ENCODE results near the gene FAM24B.
"Not testable (repeated sequence)": the region's sequence is repeated elsewhere in the genome, so short reads cannot be mapped to it uniquely, and the experiment has no call there.

The FAM24B gene

DNA sequence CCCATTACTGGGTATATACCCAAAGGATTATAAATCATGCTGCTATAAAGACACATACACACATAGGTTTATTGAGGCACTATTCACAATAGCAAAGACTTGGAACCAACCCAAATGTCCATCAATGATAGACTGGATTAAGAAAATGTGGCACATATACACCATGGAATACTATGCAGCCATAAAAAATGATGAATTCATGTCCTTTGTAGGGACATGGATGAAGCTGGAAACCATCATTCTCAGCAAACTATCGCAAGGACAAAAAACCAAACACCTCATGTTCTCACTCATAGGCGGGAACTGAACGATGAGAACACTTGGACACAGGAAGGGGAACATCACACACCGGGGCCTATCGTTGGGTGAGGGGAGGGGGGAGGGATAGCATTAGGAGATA lies 21.3 kb downstream of the FAM24B start:
- DNase-seq (ENCODE audit: low spot score) = not testable (repeated sequence)

DNA sequence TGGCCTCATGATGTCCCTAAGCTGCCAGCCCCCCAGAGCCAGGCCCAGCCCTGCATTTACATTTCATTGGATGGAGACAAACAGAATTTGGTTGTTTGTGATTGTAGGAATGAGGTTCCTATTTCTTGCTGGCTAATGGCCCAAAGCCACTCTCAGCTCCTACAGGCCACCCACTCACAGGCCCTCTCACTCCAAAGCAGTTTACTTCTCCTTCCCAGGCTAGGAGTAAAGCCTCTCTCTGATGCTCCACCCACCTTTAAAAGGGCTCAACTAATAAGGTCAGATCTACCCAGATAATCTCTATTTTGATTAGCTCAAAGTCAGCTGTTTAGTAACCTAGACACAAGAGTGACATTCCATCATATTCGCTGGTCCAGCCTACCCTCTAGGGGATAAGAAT lies 22.5 kb downstream of the FAM24B start:
- no peak for DNase-seq (ENCODE audit: low spot score)

DNA sequence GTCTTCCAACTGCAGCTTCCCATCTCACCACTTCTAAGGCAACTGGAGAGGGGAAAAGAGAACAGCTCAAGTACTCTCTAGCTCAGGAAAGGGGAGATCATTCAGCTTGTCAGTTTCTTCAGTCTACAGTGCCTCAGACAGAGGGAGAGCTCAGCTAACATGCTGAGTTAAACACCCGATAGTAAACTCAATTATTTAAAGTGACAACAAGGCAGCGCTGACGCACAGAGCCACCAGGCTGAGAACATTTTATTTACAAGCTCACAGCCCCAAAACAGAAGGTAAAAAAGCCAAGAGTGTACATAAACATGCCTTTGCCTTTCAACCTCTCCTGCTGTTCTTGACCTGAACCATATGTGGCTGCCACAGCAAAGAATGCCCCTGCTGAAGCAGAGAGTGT lies 23.6 kb downstream of the FAM24B start:
- DNase-seq (ENCODE audit: low spot score) = no peak

DNA sequence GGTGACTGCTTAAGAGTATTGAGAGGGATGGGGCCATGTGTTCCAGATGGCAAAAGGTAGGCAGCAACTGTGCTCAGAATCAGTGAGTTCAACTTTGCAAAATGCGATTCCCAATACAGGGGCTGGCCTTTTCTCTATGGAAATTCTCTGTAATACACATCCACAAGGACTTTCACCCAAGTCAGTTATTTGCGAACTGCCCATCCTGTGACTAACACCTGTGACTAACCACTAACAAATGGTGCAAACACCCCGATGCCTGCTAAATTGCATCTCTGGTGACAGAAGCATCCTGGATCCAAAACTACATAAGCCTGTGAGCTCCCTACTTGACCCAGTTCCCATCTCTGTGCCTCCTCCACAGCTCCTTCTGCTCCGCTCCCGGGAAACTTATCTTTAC lies 24.7 kb downstream of the FAM24B start:
- no peak for DNase-seq (ENCODE audit: low spot score)

DNA sequence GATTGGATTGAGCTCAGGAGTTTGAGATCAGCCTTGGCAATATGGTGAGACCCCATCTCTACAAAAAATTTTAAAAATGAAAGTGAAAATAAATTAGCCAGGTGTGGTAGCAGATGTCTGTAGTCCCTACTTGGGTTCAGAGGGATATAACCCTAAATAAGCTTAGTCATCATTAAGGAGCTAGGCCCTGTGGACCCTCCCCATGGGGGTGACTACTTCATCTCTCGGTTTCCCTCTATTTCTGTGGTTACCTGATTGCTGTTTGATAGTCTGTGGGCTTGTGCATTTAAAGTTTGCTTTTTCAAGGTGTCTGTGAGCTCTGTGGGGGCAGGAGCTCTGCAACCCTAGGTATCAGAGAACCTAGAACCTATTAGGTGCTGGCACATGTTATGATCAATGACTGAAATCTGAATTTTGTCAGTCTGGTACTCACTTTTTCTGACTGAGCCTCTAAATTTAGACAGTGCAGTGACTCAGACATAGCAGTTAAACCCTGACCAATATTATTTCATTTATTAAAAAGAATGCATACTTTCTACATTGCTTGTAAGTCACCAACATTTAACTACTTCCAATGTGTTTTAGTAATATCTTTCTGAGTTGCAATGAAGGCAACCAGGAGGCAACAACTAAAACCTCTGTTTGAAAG lies 25.6 kb downstream of the FAM24B start:
- DNase-seq (ENCODE audit: low spot score) = no peak

DNA sequence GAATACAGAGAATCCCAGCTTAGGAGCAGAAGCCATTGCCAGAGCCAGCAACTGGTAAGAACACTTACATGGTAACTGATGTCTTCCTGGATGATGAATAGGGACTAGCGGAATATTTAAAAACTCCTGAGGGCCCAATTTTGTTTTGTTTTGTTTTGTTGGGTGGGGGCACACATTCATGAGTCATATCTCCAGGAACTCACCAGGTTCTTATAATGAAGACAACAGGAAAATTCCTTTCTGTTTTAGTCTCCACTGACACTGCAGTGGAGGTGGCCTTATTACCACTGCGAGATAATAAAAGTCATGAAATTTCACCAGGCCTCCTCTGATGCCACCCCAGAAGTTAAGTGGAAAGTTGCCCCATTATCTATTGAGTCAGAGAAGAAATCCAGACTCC lies 27.1 kb downstream of the FAM24B start:
- DNase-seq (ENCODE audit: low spot score) = no peak

DNA sequence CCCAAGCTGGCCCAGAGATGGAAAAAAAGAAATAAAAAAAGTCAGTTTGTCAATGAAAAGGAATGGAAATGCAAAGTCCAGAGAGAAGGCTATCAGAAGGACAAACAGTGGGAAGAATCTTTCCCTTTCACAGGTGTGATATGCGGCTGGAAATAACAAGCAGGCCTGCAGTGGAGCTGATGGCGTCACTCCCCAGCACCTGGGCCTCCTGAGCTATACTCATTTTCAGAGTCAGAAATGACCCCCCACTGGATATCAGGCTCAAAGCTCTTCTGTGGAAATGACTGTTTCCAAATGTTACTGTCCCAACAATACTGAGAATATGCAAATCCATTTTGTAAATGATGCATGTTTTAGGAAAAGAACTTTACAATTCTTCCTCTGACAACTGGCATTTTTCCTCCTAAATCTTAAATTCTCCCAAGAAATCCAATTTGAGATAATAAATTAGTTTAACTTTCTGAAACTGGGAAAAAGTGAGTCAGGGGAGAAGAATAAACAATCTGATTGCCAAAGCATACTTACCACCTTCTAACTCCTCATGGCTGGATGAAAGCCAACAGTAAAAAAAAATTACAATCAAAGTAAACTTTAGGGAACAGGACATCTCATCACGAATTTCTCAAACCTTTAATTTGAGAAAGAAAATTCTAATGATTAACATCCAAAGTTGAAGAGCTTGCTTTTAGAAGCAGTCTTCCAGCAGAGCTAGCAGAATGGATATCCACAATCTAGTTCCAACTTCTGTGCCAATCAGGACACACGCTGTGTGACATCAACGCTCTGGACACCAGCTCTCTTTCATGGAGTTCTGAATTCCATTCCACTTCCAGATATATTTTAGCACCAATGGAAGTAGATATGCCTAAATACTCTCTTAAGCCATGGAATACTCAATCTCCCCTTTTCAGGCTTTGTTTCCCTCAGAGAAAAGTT lies 28.4 kb downstream of the FAM24B start:
- DNase-seq (ENCODE audit: low spot score) = no peak

DNA sequence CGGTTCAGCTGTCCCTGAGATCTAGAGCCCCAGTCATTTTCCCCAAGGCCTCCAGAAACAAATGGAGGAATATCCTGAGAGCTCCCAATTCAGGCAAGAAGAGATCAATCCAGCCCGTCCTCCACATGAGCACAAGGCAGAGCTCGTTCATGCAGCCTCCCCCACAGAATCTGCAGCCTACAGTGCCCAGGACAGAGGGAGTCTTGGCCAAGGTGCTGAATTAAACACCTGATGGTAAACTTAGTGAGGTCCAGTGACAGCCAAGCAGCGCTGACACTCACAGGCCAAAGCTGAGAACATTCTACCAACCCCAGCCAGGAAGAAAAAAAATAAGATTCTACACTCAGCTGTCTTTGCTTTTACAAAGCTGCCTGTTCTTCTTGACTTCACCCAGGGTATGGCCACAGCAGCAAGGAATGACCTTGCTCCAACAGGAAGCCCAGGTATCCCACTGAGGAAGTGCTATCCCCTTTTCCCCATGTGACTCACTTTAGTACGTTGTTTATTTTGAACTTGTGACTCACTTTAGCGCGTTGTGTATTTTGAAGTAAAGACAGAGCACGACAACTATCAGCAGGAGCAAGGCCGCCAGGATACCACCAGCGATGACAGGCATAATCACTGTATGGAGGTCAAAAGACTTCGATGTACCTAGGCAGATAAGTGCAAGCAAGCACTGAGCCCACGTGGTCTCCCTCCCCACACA lies 29.3 kb downstream of the FAM24B start:
- DNase-seq (ENCODE audit: low spot score) = no peak

DNA sequence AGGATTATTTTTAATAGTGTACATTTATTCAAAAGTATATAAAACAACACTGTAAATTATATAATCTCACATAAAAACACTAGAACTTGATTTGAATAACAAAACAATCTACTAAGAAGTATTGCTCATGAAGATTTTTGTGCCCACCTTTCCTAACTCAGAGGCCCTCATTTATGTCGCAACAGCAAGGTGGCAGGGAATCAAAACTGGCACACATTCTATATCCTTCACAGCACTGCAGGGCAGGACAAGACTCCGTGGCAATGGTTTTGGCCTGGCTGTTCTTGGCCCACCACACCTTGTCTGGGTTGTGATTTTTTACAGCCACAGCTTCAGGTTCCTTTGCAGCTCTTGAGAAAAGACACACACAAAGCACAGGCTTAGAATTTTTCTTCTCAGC lies 30.3 kb downstream of the FAM24B start:
- DNase-seq (ENCODE audit: low spot score) = no peak

DNA sequence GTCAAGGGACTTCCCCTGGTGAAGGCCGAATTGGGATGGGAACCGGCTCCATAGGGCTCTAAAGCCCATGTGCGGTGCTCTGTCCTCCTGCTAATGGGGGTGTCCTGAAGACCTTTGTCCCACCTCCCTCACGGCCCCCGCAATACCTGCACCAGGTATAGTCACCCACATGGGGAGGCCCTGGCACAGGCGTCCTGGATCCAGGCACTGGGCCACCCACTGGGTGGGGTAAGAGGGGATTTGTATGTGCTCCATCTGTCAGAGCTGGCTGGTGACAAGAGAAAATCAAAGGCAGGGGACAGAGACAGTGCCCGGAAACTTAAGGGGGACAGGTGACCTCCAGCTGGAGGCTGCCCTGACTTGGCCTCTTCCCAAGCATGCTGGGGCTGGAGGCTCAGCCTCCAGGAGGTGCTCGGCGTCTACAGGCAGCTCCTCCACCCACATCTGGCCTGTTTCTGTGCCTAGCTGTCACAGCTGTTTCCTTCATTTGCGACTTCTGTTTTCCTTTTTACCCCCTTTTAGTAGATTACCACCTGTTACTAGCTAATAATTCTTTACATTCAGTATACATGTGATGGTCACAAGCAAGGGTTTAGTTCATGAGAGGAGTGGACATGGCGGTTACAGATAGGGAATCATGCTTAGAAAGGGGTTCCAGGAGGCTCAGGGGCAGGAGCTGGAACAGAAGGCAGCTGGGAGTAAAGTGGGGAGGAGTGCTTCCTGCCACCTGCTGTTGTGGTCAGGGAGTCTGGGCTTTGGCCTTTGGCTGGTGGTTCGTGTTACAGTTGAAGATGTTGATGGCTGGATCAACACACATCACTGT lies 31.4 kb downstream of the FAM24B start:
- DNase-seq (ENCODE audit: low spot score) = no peak

DNA sequence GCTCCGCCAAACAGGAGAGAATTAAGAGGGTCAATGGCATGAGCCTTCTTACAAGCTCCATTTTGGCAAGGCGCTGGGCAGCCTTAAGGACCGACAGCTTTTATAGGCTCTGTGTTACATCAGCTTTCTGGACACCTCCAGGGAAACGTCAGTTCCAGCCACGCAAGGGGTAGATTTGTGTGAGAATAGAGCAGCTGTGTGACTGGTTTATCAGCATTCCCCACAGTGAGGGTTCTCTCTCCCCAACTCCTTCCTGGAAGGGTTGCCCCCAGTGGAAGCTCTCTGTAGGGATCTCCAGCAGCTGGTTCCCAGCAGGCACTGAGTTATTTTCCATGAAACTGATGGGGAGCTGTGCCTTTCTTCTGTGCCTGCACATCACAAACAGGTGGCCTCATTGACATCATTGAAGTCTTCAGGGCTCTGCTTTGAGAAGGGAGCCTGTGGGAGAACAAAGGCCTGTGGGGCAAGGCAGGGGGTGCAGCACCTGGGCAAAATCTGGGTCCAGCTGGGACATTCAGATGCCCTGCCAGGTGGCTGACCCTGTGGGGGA lies 33.5 kb downstream of the FAM24B start, which contains the start of gene CUZD1:
Gene CUZD1 (minus strand): TSS at position 75 of the 550 bp plus-strand sequence. CDS start 14 bp downstream, at position 61.
- no peak for DNase-seq (ENCODE audit: low spot score)

DNA sequence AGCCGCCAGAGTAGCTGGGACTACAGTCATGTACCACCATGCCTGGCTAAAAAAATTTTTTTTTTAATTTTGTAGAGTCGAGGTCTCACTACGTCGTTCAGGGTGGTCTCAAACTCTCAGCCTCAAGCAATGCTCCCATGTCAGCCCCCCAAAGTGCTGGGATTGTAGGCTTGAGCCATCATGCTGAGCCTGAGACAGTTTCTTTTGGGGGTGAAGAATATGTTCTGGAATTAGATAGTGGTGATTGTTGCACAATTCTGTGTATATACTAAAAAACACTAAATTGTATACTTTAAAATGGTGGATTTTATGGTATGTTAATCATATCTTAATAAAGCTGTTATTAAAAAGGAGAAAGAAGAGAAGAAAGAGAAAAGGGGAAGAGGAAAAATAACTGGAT lies 35.2 kb downstream of the FAM24B start:
- DNase-seq (ENCODE audit: low spot score) = no peak

DNA sequence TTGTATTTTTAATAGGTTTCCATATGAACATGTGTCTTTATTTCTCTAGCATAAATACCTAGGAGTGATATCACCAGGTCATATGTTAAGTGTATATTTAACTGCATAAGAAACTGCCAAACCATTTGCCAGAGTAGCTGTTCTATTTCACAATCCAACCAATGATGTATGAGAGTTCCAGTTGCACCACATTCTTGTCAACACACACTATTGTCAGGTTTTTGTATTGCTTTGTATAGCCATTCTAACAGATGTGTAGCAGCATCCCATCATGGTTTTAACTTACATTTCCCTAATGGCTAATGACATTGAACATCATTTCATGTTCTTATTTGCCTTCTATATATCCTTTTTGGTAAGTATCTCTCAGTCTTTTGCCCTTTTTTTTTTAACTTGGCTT lies 37.8 kb downstream of the FAM24B start:
- no peak for DNase-seq (ENCODE audit: low spot score)

DNA sequence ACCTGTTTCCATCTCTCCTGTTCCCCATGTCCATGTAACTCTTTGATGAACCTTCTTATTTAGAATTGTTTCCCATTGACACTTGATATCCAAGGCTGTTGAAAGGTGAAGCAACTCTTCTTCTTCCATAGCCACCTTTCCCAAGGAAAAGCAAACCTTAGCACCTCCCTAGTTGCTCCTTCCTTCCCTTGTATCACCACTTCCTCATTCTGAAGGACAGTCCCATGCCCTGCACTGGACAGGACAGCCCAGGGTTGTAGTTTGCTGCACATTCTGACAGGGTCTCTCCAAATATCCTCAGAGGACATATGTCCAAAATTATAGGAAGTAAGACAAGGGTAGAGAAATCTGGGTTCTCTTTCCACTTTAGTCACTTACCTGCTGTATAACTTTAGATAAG lies 39.9 kb downstream of the FAM24B start:
- DNase-seq (ENCODE audit: low spot score) = no peak

DNA sequence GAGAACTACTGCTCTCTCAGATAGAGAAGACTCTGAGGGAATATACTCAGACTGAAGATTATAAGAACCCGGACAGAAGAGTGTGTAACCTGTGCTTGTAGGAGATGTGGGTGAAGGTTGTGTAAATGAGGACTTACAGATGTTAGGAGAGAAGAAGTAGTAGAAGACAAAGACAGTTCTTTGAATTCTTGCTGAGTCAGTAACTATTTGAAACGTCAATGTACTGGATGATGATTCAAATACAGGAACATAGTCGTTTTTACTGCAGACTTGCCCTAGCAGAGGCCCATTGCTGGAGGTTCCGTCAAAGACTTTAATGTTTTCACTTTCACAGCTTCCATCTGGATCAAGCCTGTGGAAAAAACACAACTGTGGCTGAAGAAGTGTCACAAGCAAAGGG lies 40.5 kb downstream of the FAM24B start:
- no peak for DNase-seq (ENCODE audit: low spot score)

DNA sequence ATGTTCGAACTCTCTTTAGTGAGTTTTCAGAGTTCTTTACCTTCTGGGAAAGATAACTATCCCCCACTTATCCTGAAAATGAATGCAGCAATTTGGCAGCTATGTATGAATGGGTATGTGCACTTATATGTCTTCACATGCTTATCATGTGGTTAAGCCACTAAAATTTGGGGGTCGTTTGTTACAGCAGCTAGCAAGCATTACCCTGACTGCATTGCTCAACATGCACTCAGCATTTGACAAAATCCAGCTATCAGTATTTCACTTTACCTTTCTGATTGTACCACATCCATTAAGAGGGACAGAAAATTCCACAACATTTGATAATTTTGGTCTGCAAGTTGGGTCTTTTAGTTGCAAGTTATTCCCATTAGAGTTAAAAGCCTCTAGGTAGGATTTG lies 43.5 kb downstream of the FAM24B start:
- DNase-seq (ENCODE audit: low spot score) = no peak

DNA sequence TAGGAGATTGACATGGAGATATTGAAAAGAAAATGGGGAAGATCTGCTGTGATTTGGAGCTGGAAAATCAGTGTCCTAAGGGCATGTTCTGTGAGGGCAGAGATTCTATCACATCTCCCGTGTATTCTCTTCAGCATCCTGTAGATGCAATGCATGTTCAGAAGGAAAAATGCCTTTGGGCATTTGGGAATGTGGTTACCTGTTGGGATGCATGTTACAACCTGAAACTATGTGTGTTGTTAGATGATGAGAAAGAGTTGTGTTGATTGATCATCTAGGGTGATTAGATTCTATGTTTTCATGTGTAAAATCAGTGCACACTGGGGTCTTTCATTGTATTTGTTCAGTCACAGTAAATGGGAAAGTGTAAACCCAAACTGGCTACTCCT lies 48.4 kb downstream of the FAM24B start:
- DNase-seq (ENCODE audit: low spot score) = no peak

DNA sequence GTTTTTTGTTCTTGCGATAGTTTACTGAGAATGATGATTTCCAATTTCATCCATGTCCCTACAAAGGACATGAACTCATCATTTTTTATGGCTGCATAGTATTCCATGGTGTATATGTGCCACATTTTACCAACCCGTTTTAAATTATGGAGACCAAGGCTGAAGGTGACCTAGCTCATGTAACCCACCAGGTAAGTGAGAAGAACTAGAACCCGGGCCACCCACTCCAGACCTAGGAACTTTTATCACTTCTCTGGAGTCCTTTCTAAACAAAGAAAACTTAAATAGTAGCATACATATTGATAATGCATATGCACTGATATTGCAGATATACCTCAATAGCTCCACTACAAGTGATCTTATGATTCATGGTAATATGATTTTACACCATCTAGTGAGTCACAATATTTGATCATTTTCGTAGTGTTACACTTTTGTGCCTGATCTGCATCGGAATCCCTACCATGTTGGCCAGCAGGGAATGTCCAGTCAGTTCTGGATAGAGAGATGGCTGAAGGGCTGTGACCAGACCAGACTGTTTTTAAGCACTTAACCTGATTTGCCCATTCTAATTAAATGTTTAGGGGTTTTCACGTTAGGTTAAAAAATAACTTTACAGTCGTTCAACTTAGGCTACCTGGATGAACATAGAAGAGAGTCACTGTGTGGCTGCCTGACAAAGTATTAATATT lies 49.0 kb downstream of the FAM24B start:
- no peak for DNase-seq (ENCODE audit: low spot score)

DNA sequence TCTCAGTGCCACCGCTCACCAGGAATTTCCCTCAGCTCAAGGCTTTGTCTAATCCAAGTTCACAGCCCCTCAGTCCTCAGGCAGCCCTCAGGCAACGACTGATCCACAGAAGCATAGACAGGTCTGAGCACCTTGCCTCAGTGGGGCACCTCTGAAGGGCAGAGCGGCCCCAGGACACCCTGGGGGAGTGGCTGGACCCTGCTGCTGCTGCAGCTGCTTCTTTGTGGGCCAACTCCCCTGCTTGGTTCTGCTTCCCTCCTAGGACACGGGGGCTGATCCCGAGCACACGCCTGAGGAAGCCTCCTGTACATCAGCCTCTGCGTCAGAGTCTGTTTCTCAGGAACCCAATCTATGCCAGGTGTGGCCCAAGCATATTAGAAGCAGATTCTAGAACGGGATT lies 49.9 kb downstream of the FAM24B start:
- no peak for DNase-seq (ENCODE audit: low spot score)

DNA sequence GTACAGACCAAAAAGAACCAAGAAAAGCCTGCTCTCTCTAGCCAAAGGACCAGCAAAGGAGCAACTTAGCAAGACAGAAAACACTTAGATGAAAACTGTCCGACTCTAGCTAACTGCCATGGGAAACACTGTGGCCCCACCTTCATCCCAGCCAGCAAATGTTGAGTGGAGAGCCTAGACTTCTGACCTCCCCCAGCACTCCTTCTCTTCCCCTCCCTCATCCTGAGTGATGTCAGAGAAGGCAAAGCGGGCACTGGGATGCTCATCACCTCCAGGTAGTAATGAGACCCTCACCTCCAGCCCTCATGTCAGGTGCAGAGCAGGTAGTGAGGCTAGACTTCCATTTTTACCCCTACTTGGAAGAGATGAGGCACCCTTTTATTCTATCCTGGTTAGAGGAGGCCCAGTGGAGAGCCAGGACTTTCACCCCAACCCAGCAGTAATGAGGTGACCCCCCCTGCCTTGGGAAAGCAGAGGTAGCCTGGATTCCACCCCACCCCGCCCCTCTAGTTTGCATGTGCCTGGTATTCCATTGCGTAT lies 50.6 kb downstream of the FAM24B start:
- no peak for DNase-seq (ENCODE audit: low spot score)

DNA sequence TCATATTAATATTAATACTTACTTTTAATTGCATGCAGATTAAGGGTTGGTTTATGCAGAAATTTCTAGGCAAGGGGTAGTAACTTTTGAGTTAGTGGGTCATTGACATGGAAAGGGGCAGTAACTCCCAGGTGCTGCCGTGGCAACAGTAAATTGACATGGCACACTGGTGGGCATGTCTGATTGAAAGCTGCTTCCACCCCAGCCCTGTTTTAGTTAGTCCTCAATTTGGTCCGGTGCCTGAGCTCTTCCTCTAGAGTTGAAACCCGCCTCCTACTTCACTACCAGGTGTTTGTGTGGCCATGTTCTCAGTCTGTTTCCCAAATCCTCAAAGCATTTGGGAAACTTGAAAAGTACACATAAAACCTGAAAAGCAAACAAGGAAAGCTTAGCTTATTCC lies 52.1 kb downstream of the FAM24B start:
- no peak for DNase-seq (ENCODE audit: low spot score)

Measured in ecto neural progenitor cell (in vitro differentiated cells).